HepG2 (cell line): ENCODE results near the gene MCRS1.

Experiments used
- POLR2AphosphoS5 ChIP-seq: IDR thresholded peaks from 2 replicates; pipeline ENCODE4 v1.6.1; 2012; ENCODE audit warnings: low read depth, low read length
- PRDM10 ChIP-seq: sonication (generic); formaldehyde crosslinking; IDR thresholded peaks from 2 replicates; pipeline ENCODE4 v1.4.0; 2020; ENCODE audit warnings: low read depth, missing genetic modification reagents
- TBP ChIP-seq: sonication (generic); formaldehyde crosslinking; IDR thresholded peaks from 2 replicates; pipeline ENCODE4 v1.5.0; 2020; ENCODE audit warnings: missing genetic modification reagents
- ZBTB7B ChIP-seq: sonication (generic); formaldehyde crosslinking; IDR thresholded peaks from 2 replicates; pipeline ENCODE4 v1.4.0; 2020; ENCODE audit warnings: missing genetic modification reagents
- ZFP36 ChIP-seq: fragments of 150-350 bp; IDR thresholded peaks from 2 replicates; pipeline ENCODE4 v1.6.1; 2018; ENCODE audit warnings: borderline replicate concordance, low read length, low read depth; ENCODE audit not compliant: partially characterized antibody
- ZNF44 ChIP-seq: sonication (generic); formaldehyde crosslinking; IDR thresholded peaks from 2 replicates; pipeline ENCODE4 v1.5.1; 2020; ENCODE audit warnings: mild to moderate bottlenecking, missing genetic modification reagents
- ZNF441 ChIP-seq: sonication (generic); formaldehyde crosslinking; IDR thresholded peaks from 2 replicates; pipeline ENCODE4 v1.7.0; 2021; ENCODE audit warnings: missing genetic modification reagents, borderline replicate concordance
- ZNF83 ChIP-seq: sonication (generic); formaldehyde crosslinking; IDR thresholded peaks from 2 replicates; pipeline ENCODE4 v1.4.0; 2020; ENCODE audit warnings: missing genetic modification reagents, mild to moderate bottlenecking, borderline replicate concordance
- TF ChIP-seq, protein P1 (sequence below): sonication (generic); formaldehyde crosslinking; IDR thresholded peaks from 2 replicates; pipeline ENCODE4 v1.5.0; 2020; ENCODE audit warnings: mild to moderate bottlenecking, missing genetic modification reagents, moderate library complexity

GRCh38 chr12:49543221-49543913, 24.6 kb downstream of the MCRS1 start:
- no peak for TF ChIP-seq ZNF44
- no peak for TF ChIP-seq ZBTB7B (CRISPR knock-in tag)
- TF ChIP-seq, protein P1, sequence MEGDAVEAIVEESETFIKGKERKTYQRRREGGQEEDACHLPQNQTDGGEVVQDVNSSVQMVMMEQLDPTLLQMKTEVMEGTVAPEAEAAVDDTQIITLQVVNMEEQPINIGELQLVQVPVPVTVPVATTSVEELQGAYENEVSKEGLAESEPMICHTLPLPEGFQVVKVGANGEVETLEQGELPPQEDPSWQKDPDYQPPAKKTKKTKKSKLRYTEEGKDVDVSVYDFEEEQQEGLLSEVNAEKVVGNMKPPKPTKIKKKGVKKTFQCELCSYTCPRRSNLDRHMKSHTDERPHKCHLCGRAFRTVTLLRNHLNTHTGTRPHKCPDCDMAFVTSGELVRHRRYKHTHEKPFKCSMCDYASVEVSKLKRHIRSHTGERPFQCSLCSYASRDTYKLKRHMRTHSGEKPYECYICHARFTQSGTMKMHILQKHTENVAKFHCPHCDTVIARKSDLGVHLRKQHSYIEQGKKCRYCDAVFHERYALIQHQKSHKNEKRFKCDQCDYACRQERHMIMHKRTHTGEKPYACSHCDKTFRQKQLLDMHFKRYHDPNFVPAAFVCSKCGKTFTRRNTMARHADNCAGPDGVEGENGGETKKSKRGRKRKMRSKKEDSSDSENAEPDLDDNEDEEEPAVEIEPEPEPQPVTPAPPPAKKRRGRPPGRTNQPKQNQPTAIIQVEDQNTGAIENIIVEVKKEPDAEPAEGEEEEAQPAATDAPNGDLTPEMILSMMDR (CRISPR knock-in tag), result no peak
- no peak for TF ChIP-seq POLR2AphosphoS5
- no peak for TF ChIP-seq TBP (CRISPR knock-in tag)
- TF ChIP-seq ZNF441 (CRISPR knock-in tag), result no peak
- no peak; the same call in 1 of the 2 replicates for TF ChIP-seq PRDM10 (CRISPR knock-in tag)
- no peak for TF ChIP-seq ZFP36
- TF ChIP-seq ZNF83 (CRISPR knock-in tag), result no peak
